ENCODE results near the gene PACRG. TPM values are rescaled to one million over a fixed set of nuclear protein-coding genes. Genes with fewer than 3 reads are reported as not detected.

Gene PACRG
- total and polyA plus RNA-seq, 2 of the 4 experiments (the other 2 are of a cell fraction), result not detected

- dilution Hi-C loops (cut with HindIII; ENCODE audit: low sequenced_read_pairs, unreplicated experiment), result no loop called here
Measured at GRCh38 chr6:162700966-162701365, 26.8 kb upstream of the PACRG start.

More at GRCh38 chr6:162700966-162701365, 26.8 kb upstream of the PACRG start:
- no peaks in the 10 kb centered on the region for H3K9me1 ChIP-seq (ENCODE audit: insufficient read depth, low read length)
- ChIA-PET CTCF (interaction anchor here (0.5 kb wide), 1 partner anchor 24 kb away, joined by 3 read pairs; no protein-coding TSS in a partner anchor), POLR2A (ENCODE audit: unreplicated experiment) (no interaction called here)
- no peaks in the 10 kb centered on the region for H4K20me1 ChIP-seq (ENCODE audit: insufficient read depth, low read length)
- H2BK15ac ChIP-seq (ENCODE audit: low read depth, low read length), result no peak overlapping the region
- no peak overlapping the region for H2AFZ ChIP-seq (replicated peaks; ENCODE audit: low read length, poor library complexity)
- no peak overlapping the region for H3K4ac ChIP-seq (ENCODE audit: low read depth, low read length)
- ATAC-seq (ENCODE audit: low read depth), result no peak
- H3K27ac ChIP-seq (ENCODE audit: insufficient read depth, low read length), result no peak overlapping the region
- H2BK120ac ChIP-seq (ENCODE audit: low read depth, low read length), result no peak overlapping the region
- H3K4me2 ChIP-seq (ENCODE audit: low read depth, low read length), result no peak overlapping the region
- no peak overlapping the region for H3K23ac ChIP-seq (ENCODE audit: low read depth, low read length)
- no peaks in the 10 kb centered on the region for H3K79me1 ChIP-seq (ENCODE audit: low read depth in 1 of 2, low read length in 2 of 2)
- H3K4me3 ChIP-seq (ENCODE audit: insufficient read depth, low read depth, low read length), result no peak overlapping the region
- no peaks in the 10 kb centered on the region for H3K36me3 ChIP-seq (ENCODE audit: control insufficient read depth, insufficient read depth, low read length)
- H2BK20ac ChIP-seq (ENCODE audit: low read depth, low read length), result no peak overlapping the region
- WGBS, 2 experiments (ENCODE audit: extremely low coverage in 2 of 2, insufficient read length in 1 of 2), result no CpG with 5 or more reads among the region's 3 CpGs
- peaks cover 9% of the 10 kb centered on the region for H3K9me3 ChIP-seq (ENCODE audit: control insufficient read depth, insufficient read depth, low read length)
- in situ Hi-C loops (cut with MboI; ENCODE audit: low sequenced_read_pairs) (no loop called here), intact Hi-C loops (cut with micrococcal nuclease) (no loop called here)
- H3K9ac ChIP-seq (ENCODE audit: low read depth, low read length), result no peak overlapping the region
- no peak overlapping the region for H3K18ac ChIP-seq (ENCODE audit: low read depth, low read length)
- H4K5ac ChIP-seq (ENCODE audit: low read depth, low read length), result no peak overlapping the region
- no peak overlapping the region for H4K8ac ChIP-seq (ENCODE audit: low read depth in 2 of 2, low read length in 2 of 2)
- no peaks in the 10 kb centered on the region for H3K27me3 ChIP-seq (ENCODE audit: control insufficient read depth, insufficient read depth, low read length)
- no peak overlapping the region for H4K91ac ChIP-seq (ENCODE audit: insufficient read depth, low read depth, low read length)
- H2BK5ac ChIP-seq (ENCODE audit: low read depth, low read length, poor library complexity, severe bottlenecking), result no peak overlapping the region
- TF ChIP-seq SMC3 (IDR thresholded peaks at IDR 0.05; ENCODE audit: low read depth, low read length) (no peak), MAFK (IDR thresholded peaks at IDR 0.05; ENCODE audit: low read depth, low read length) (no peak), RFX5 (IDR thresholded peaks at IDR 0.05; ENCODE audit: low read depth, low read length) (no peak), POLR2A (IDR thresholded peaks at IDR 0.05; ENCODE audit: low read depth, low read length) (no peak), CEBPB (IDR thresholded peaks at IDR 0.05; ENCODE audit: low read depth, low read length) (no peak)
- TF ChIP-seq, protein P1, sequence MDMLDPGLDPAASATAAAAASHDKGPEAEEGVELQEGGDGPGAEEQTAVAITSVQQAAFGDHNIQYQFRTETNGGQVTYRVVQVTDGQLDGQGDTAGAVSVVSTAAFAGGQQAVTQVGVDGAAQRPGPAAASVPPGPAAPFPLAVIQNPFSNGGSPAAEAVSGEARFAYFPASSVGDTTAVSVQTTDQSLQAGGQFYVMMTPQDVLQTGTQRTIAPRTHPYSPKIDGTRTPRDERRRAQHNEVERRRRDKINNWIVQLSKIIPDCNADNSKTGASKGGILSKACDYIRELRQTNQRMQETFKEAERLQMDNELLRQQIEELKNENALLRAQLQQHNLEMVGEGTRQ (IDR thresholded peaks at IDR 0.05; ENCODE audit: low read depth, low read length), result no peak
- no peak for DNase-seq
- H3K14ac ChIP-seq (replicated peaks; ENCODE audit: low read depth, low read length), result no peak overlapping the region
- H3K4me1 ChIP-seq (ENCODE audit: control insufficient read depth, insufficient read depth, low read length), result no peaks in the 10 kb centered on the region
- no TSS peak for BruUV-seq (replicated peaks)
- no peak overlapping the region for H2AK9ac ChIP-seq (replicated peaks; ENCODE audit: low read depth, low read length, poor library complexity)
- no peak overlapping the region for H3K56ac ChIP-seq (ENCODE audit: extremely low read depth, insufficient read depth, low read length)
- H2AK5ac ChIP-seq (ENCODE audit: low read depth, low read length), result no peak overlapping the region
